Breast epithelium (tissue), 3 donors: Measurements from ENCODE around the gene NRXN3.

Experiments used
- CTCF ChIP-seq, 3 donors: fragments of 450-650 bp; IDR thresholded peaks; one replicate each; pipeline ENCODE4 v1.5.1; 2016 to 2017; ENCODE audit warnings: antibody characterized with exemption in 3 of 3, mild to moderate bottlenecking in 3 of 3, moderate library complexity in 3 of 3
- POLR2A ChIP-seq: fragments of 450-650 bp; IDR thresholded peaks from one replicate; pipeline ENCODE4 v1.6.1; 2016; ENCODE audit warnings: antibody characterized with exemption, mild to moderate bottlenecking, moderate library complexity

- TF ChIP-seq POLR2A (no peak), CTCF (IDR thresholded peaks at IDR 0.05) (no peak)
Measured at GRCh38 chr14:78358591-78358990, 188.4 kb downstream of the NRXN3 start.
